HG02973 (cell line): ENCODE data around the gene BRWD1.
"Not testable (repeated sequence)": the region's sequence is repeated elsewhere in the genome, so short reads cannot be mapped to it uniquely, and the experiment has no call there.

Source experiments
- ATAC-seq: cut with Tn5 transposase; IDR thresholded peaks from one replicate; pipeline ENCODE4 v1.9.1; 2021; ENCODE audit warnings: moderate library complexity; ENCODE audit not compliant: unreplicated experiment

The BRWD1 gene

DNA sequence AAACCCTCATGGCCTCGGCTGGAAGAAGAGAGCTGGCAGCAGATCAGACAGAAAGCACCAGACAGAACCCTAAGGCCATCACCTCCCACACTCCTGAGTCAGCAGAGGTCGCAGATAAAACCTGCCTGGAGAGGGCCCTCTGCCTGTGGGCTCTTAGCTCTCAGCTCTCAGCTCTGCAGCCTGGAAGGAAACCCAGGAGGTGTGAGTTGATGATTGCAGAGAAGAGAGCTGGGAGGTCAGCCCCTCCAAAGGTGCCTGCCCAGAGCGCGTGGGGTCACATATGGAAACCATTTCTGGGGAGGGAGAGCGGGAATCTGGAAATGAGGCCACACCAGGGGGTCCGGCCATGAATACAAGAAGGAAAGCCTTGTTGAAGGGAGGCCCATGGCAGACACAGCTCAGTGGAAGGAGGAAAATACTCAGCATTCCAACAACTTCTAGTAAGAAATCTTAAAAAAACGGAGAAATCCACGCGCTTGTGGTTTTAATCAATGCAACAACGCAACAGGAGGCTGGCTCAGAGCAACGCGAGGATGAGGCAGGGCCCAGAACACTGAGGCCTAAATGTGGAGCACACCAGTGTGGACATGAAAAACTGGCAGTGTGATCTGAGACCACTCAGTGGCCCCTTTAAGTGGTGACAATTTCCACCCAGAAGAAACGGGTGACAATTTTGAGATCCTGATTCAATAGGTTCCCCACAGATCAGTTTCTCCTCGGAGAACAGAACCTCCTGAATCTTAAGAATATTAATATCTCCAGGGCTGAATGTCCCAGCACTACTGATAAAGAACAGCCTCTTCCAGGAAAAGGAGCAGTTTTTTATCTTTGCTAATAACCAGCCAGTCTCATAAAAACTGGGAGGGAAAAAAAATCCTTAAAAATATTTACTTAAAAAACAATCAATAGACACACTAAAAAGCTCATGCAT lies 175.9 kb downstream of the BRWD1 start:
- no peak for ATAC-seq

DNA sequence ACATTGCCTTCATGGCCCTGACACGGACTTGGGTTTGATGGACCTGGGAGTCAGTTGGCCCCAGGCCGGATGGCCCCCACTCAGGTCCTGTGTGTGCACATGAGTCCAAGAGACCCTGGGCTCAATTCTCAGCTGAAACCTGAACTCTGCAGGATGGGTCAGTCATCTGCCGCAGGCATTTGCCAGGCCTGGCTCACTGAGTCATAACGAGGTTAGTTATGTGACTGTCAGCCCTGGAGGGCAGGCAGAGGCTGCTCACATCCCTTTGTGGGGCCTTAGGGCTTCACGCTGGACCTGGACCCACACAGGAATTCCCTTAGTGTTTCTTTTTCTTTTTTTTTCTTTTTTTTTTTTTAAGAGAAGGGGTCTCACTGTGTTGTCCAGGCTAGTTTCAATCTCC lies 176.7 kb downstream of the BRWD1 start:
- no peak for ATAC-seq

DNA sequence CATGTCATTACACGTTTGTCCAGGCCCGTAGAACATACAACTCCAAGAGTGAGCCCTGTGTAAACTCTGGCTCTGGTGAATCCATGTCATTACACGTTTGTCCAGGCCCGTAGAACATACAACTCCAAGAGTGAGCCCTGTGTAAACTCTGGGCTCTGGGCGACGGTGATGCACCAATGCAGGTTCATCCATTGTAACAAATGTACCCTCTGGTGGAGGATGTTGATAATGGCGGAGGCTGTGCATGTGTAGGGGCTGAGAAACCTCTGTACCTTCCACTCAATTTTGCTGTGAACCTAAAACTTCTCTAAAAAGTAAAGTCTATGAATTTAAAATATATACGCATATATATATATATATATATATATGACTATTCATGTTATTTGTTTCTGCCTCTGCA lies 177.3 kb downstream of the BRWD1 start:
- ATAC-seq = not testable (repeated sequence)

DNA sequence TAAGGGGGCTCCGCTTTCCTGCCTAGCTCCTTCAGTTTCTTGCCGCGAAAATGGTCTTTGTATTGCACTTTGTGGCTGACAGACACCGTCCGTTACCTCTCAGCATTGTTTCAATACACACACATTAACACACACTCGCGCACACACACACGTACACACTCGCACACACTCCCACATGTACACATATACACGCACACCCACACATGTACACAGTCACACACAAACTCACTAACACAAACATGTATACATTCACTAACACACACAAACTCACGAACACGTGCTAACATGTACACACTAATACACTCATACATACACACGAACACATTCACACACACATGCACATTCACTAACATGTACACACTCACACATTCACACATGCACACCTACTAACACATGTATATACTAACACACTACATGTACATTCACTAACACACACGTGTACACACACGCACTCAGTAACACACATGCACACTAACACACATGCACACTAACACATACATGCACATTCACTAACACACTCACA lies 179.1 kb downstream of the BRWD1 start:
- no peak for ATAC-seq
